ENCODE results near the gene EXOC2. TPM values are rescaled to one million over a fixed set of nuclear protein-coding genes. Genes with fewer than 3 reads are reported as not detected.

Gene EXOC2
- total and polyA plus RNA-seq, 2 donors (not counting 1 experiment from before 2014, with no cell fraction given): 12.2 to 45.0 TPM

GRCh38 chr6:505374-505773 lies 187.6 kb downstream of the EXOC2 start:
- no peak overlapping the region for H3K27ac Mint-ChIP-seq
- ATAC-seq (ENCODE audit: low read depth): no peak
- intact Hi-C loops (cut with micrococcal nuclease): no loop called here

DNA sequence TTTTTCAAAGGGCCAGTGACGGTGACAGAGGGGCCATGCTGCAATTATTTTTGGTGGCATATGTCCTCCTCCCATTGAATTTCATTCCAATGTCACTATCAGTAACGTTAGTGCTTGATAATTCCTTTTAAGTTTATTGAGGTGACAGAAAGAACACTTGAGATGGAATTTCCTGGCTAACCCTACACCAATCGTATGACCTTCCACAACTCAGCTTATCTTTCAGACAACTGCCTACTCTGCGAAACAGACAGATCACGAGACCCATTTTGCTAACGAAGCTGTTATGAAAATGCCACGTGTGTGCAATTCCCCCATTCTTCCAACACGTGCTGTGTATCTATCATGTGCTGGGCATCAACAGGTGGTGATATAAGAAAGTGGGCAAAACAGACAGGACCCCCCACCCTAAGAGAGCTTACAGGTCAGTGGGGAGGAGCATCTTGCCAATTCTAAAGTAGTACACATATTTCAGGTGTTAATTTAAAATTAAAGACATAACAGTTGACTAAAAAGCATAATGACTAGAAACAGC lies 188.4 kb downstream of the EXOC2 start:
- no peaks in the 10 kb centered on the region for H3K9me3 ChIP-seq (ENCODE audit: control extremely low read depth in 1 of 3, control insufficient read depth in 2 of 3, insufficient read depth in 1 of 3, low read length in 2 of 3)
- H3K4me2 ChIP-seq (replicated peaks; ENCODE audit: low read depth, low read length, poor library complexity, severe bottlenecking): no peak overlapping the region
- no peak overlapping the region for H2AFZ ChIP-seq (ENCODE audit: insufficient read depth, low read depth, low read length, poor library complexity, severe bottlenecking)
- TF ChIP-seq EZH2 (IDR thresholded peaks at IDR 0.05; ENCODE audit: borderline replicate concordance, insufficient read depth, low read depth, low read length, poor library complexity, severe bottlenecking) (no peak), CTCF (IDR thresholded peaks at IDR 0.05) (no peak)
- H3K9me3 Mint-ChIP-seq (ENCODE audit: insufficient read depth): no peaks in the 10 kb centered on the region
- peaks cover 46% of the 10 kb centered on the region for H3K4me1 Mint-ChIP-seq
- no peaks in the 10 kb centered on the region for H3K27me3 ChIP-seq (replicated peaks in 1 of 4; ENCODE audit: control extremely low read depth in 1 of 4, control insufficient read depth in 3 of 4, insufficient read depth in 4 of 4, low read length in 3 of 4)
- H3K4me3 Mint-ChIP-seq: no peak overlapping the region
- intact Hi-C loops (cut with micrococcal nuclease): no loop called here
- H3K9ac ChIP-seq (ENCODE audit: low read length): no peak overlapping the region
- ChIA-PET CTCF (interaction anchor here (0.8 kb wide), 1 partner anchor 70 kb away, joined by 3 read pairs; no protein-coding TSS in a partner anchor), POLR2A (no interaction called here)
- no peak overlapping the region for H3K4me3 ChIP-seq (ENCODE audit: control extremely low read depth in 1 of 5, extremely low read depth in 1 of 5, insufficient read depth in 1 of 5, low read depth in 2 of 5, low read length in 4 of 5)
- no peaks in the 10 kb centered on the region for H4K20me1 ChIP-seq (ENCODE audit: control insufficient read depth, insufficient read depth, low read length, poor library complexity, severe bottlenecking)
- DNase-seq: no peak
- peaks cover 0 to 5% of the 10 kb centered on the region in 2 experiments for H3K36me3 ChIP-seq (replicated peaks in 1 of 2; ENCODE audit: control extremely low read depth in 1 of 2, control insufficient read depth in 1 of 2, extremely low read depth in 1 of 2, insufficient read depth in 2 of 2, low read length in 1 of 2)
- H3K4me1 ChIP-seq (ENCODE audit: control insufficient read depth in 2 of 2, insufficient read depth in 2 of 2, low read length in 2 of 2): peaks cover 18 to 22% of the 10 kb centered on the region in 2 donors
- no peaks in the 10 kb centered on the region for H3K27me3 Mint-ChIP-seq
- no peak overlapping the region for H3K27ac Mint-ChIP-seq
- whole genome bisulfite sequencing (ENCODE audit: insufficient coverage): 100% methylated on average over 5 of the region's 8 CpGs
- no peak for ATAC-seq (ENCODE audit: low read depth)
- H3K27ac ChIP-seq (ENCODE audit: low read length in 2 of 2): no peak overlapping the region
- peaks cover 3% of the 10 kb centered on the region for H3K79me2 ChIP-seq (ENCODE audit: control insufficient read depth, insufficient read depth, low read length)

More at GRCh38 chr6:505374-505773, 187.6 kb downstream of the EXOC2 start:
- H4K20me1 ChIP-seq (ENCODE audit: control insufficient read depth, insufficient read depth, low read length, poor library complexity, severe bottlenecking): no peaks in the 10 kb centered on the region
- H3K27me3 Mint-ChIP-seq: no peaks in the 10 kb centered on the region
- POLR2A ChIA-PET: no interaction called here
- H3K9me3 ChIP-seq (ENCODE audit: control extremely low read depth in 1 of 3, control insufficient read depth in 2 of 3, insufficient read depth in 1 of 3, low read length in 2 of 3): no peaks in the 10 kb centered on the region
- no peak for TF ChIP-seq CTCF (IDR thresholded peaks at IDR 0.05)
- no peak for TF ChIP-seq EZH2 (IDR thresholded peaks at IDR 0.05; ENCODE audit: borderline replicate concordance, insufficient read depth, low read depth, low read length, poor library complexity, severe bottlenecking)
- peaks cover 3% of the 10 kb centered on the region for H3K79me2 ChIP-seq (ENCODE audit: control insufficient read depth, insufficient read depth, low read length)
- H3K9me3 Mint-ChIP-seq (ENCODE audit: insufficient read depth): no peaks in the 10 kb centered on the region
- DNase-seq: no peak
- H3K27me3 ChIP-seq (replicated peaks in 1 of 4; ENCODE audit: control extremely low read depth in 1 of 4, control insufficient read depth in 3 of 4, insufficient read depth in 4 of 4, low read length in 3 of 4): no peaks in the 10 kb centered on the region
- H3K4me2 ChIP-seq (replicated peaks; ENCODE audit: low read depth, low read length, poor library complexity, severe bottlenecking): no peak overlapping the region
- H3K4me1 Mint-ChIP-seq: peaks cover 45% of the 10 kb centered on the region
- H3K27ac ChIP-seq (ENCODE audit: low read length in 2 of 2): no peak overlapping the region
- H3K4me3 ChIP-seq (ENCODE audit: control extremely low read depth in 1 of 5, extremely low read depth in 1 of 5, insufficient read depth in 1 of 5, low read depth in 2 of 5, low read length in 4 of 5): no peak overlapping the region
- WGBS (ENCODE audit: insufficient coverage): 98% methylated on average over 8 of the region's 10 CpGs
- H3K4me1 ChIP-seq (ENCODE audit: control insufficient read depth in 2 of 2, insufficient read depth in 2 of 2, low read length in 2 of 2): peaks cover 15 to 21% of the 10 kb centered on the region in 2 donors
- H3K9ac ChIP-seq (ENCODE audit: low read length): no peak overlapping the region
- H3K36me3 ChIP-seq (replicated peaks in 1 of 2; ENCODE audit: control extremely low read depth in 1 of 2, control insufficient read depth in 1 of 2, extremely low read depth in 1 of 2, insufficient read depth in 2 of 2, low read length in 1 of 2): peaks cover 0 to 5% of the 10 kb centered on the region in 2 experiments
- no peak overlapping the region for H3K4me3 Mint-ChIP-seq
- no peak overlapping the region for H2AFZ ChIP-seq (ENCODE audit: insufficient read depth, low read depth, low read length, poor library complexity, severe bottlenecking)
- CTCF ChIA-PET: no interaction called here

Data from B cell (primary cell).